Small intestine (tissue), 7 donors: ENCODE measurements around the gene EXOC3L4. TPM values are rescaled to one million over a fixed set of nuclear protein-coding genes. Genes with fewer than 3 reads are reported as not detected.

Source experiments
- DNase-seq, 2 donors: peaks; one replicate each; pipeline versions ENCODE4 v3.0.0 to v3.0.0-alpha.2; 2013
- FAIRE-seq: peaks from 2 replicates; lab custom pipeline; 2012; peaks lifted over from hg19 to GRCh38; lab: Jason Lieb, UNC
- H3K27ac ChIP-seq, 3 donors: one replicate each; pipeline ENCODE4 v1.5.1; 2013; ENCODE audit warnings: low read length in 2 of 3, mild to moderate bottlenecking in 2 of 3, control low read depth in 1 of 3, inconsistent platforms in 1 of 3, low read depth in 1 of 3, moderate library complexity in 1 of 3
- H3K27me3 ChIP-seq, 3 donors: one replicate each; pipeline ENCODE4 v1.6.1; 2013; ENCODE audit warnings: low read length in 3 of 3, inconsistent platforms in 1 of 3; ENCODE audit not compliant: control insufficient read depth in 3 of 3, insufficient read depth in 3 of 3
- H3K36me3 ChIP-seq, 3 donors: one replicate each; pipeline ENCODE4 v1.6.1; 2013; ENCODE audit warnings: low read length in 3 of 3, inconsistent platforms in 1 of 3, low read depth in 1 of 3, mild to moderate bottlenecking in 1 of 3, moderate library complexity in 1 of 3; ENCODE audit not compliant: control insufficient read depth in 3 of 3, insufficient read depth in 2 of 3
- H3K4me1 ChIP-seq, 3 donors: one replicate each; pipeline ENCODE4 v1.6.1; 2013; ENCODE audit warnings: low read length in 2 of 3, inconsistent platforms in 1 of 3, low read depth in 1 of 3, mild to moderate bottlenecking in 1 of 3, moderate library complexity in 1 of 3; ENCODE audit not compliant: control insufficient read depth in 3 of 3, insufficient read depth in 2 of 3
- H3K4me3 ChIP-seq, 3 donors: one replicate each; pipeline ENCODE4 v1.5.1; 2013; ENCODE audit warnings: low read length in 3 of 3, control low read depth in 1 of 3, inconsistent platforms in 1 of 3, low read depth in 1 of 3, mild to moderate bottlenecking in 1 of 3, moderate library complexity in 1 of 3
- H3K9me3 ChIP-seq, 2 donors: one replicate each; pipeline ENCODE4 v1.6.1; 2013; ENCODE audit warnings: low read depth in 1 of 2, low read length in 1 of 2; ENCODE audit not compliant: control insufficient read depth in 2 of 2, insufficient read depth in 1 of 2
- WGBS, 3 donors: extraction: QIAGEN DNeasy Blood & Tissue Kit; methylation state at CpG; one replicate each; pipeline ENCODE4 v1.1.7; 2013; 5-methylcytosine and 5-hydroxymethylcytosine counted together
- polyA plus RNA-seq, 4 donors: library from polyadenylated mRNA; stranded (reverse) in 3 of 4; unstranded in 1 of 4; fragments of 200-250 nt in 3 of 4; fragments of 120-200 nt in 1 of 4; gene quantifications; one replicate each; pipeline versions ENCODE4 v1.2.1 to v1.2.3, GENCODE V29; 2013
- donor health status: healthy with polysubstance abuse.
- donor health status: control.
- donor health status: control.
- donor health status: Bipolar disorder and iron deficiency.
- donor health status: healthy.

Gene EXOC3L4
- polyA plus RNA-seq, 4 donors: 26.1 to 110 (median 60.4) TPM

DNA sequence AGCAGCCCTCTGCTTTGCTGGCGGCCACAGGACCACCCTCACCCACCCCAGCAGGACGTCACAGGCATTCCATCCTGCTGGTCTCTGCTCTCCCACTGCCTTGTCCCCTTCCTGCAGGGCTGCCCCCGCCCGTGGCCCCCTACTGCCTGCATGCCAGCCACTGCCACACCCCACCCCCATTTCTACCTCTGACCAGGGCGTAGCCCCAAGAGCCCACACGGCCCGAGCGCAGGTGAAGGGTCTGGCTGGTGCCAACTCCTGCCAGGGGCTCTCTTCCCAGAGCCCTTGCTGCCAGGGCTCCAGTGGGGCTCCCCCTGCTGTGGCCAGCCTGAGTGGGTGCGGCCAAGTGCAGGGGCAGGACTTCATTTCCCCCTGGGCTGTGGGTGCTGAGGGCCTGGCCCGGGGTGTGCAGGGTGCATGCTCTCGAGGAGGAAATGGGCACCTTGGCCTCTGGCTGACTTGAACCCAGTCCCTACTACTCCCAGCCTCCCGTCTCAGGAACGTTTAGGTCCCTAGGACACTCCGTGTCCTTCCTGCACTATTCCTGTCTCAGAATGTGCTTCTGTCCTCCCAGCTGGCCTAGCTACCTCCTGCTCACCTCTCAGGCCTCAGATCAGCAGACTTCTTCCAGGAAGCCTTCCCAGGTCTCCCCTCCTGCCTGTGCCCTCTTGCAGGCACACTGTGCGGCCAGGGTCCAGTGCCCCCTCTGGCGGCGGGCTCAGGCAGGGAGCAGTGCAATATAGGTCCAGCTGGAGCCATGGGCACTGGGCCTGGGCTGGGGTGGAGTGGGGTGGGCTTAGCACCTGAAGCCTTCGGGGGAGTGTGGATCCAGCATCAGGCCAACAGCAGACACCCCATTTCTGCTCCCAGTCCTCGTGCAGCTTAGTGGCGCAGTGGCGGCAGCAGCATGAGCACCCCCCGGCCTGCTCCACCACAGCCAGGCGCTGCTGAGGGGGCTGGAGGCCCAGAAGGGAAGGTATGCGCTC lies 9.1 kb upstream of the EXOC3L4 start:
- Histone ChIP-seq H3K4me1 (no peaks in the 10 kb centered on the region), H3K27ac (no peak overlapping the region), H3K27me3 (peaks cover 3 to 33% (median 4%) of the 10 kb centered on the region in 3 donors), H3K9me3 (peaks cover 0 to 3% of the 10 kb centered on the region in 2 donors), H3K36me3 (no peaks in the 10 kb centered on the region), H3K4me3 (no peak overlapping the region)
- FAIRE-seq: no peak
- no peak for DNase-seq
- WGBS, 3 donors: 57 to 77% (median 69%) methylated on average over 21 to 24 of the region's 24 CpGs

GRCh38 chr14:103086771-103087342 lies 7.7 kb upstream of the EXOC3L4 start:
- 67 to 79% (median 72%) methylated on average over 8 of the region's 8 CpGs for WGBS, 3 donors
- Histone ChIP-seq H3K9me3 (peaks cover 0 to 3% of the 10 kb centered on the region in 2 donors), H3K27me3 (peaks cover 3 to 35% (median 4%) of the 10 kb centered on the region in 3 donors), H3K27ac (no peak overlapping the region), H3K4me1 (peaks cover 0 to 8% (median 0%) of the 10 kb centered on the region in 3 donors), H3K36me3 (no peaks in the 10 kb centered on the region), H3K4me3 (no peak overlapping the region)
- no peak for DNase-seq
- no peak for FAIRE-seq

DNA sequence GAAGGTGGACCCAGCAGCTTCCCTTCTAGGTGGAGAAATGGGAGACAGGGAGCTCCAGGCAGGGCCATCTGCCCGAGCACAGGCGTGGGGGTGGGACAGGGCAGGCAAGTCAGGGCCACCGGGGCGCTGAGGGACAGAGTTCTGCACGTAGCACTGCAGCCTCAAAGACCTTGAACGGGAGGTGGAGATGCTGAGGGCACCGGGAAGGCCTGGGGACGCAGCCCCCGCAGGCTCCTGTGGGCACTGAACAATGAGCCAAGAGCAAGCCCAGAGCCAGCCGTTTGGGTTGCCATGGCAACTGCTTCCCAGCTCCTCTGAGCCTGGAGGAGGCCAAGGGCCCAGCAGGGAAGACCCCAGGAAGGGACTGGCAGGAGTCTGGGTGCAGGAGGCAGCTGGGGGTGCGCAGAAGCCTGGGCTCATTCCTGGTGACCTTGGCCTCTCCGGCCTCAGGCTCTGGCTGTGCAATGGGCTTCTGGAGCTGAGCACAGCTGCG lies 7.1 kb upstream of the EXOC3L4 start:
- no peak for DNase-seq
- no peaks in the 10 kb centered on the region for H3K36me3 ChIP-seq
- peaks cover 0 to 11% (median 0%) of the 10 kb centered on the region in 3 donors for H3K4me1 ChIP-seq
- no peak overlapping the region for H3K4me3 ChIP-seq
- FAIRE-seq: no peak
- 69 to 73% (median 73%) methylated on average over 13 of the region's 13 CpGs for WGBS, 3 donors
- peaks cover 3 to 35% (median 3%) of the 10 kb centered on the region in 3 donors for H3K27me3 ChIP-seq
- H3K9me3 ChIP-seq: peaks cover 0 to 3% of the 10 kb centered on the region in 2 donors
- H3K27ac ChIP-seq: no peak overlapping the region

- H3K4me3 ChIP-seq: no peak overlapping the region
- peaks cover 0 to 3% of the 10 kb centered on the region in 2 donors for H3K9me3 ChIP-seq
- peaks cover 2 to 27% (median 3%) of the 10 kb centered on the region in 3 donors for H3K27me3 ChIP-seq
- DNase-seq (no peak), FAIRE-seq (no peak)
- 86 to 93% (median 88%) methylated on average over 6 of the region's 6 CpGs for WGBS, 3 donors
- H3K4me1 ChIP-seq: peaks cover 0 to 18% (median 0%) of the 10 kb centered on the region in 3 donors
- H3K36me3 ChIP-seq: no peaks in the 10 kb centered on the region
- no peak overlapping the region for H3K27ac ChIP-seq
Observed at GRCh38 chr14:103088921-103089320, 5.6 kb upstream of the EXOC3L4 start.

DNA sequence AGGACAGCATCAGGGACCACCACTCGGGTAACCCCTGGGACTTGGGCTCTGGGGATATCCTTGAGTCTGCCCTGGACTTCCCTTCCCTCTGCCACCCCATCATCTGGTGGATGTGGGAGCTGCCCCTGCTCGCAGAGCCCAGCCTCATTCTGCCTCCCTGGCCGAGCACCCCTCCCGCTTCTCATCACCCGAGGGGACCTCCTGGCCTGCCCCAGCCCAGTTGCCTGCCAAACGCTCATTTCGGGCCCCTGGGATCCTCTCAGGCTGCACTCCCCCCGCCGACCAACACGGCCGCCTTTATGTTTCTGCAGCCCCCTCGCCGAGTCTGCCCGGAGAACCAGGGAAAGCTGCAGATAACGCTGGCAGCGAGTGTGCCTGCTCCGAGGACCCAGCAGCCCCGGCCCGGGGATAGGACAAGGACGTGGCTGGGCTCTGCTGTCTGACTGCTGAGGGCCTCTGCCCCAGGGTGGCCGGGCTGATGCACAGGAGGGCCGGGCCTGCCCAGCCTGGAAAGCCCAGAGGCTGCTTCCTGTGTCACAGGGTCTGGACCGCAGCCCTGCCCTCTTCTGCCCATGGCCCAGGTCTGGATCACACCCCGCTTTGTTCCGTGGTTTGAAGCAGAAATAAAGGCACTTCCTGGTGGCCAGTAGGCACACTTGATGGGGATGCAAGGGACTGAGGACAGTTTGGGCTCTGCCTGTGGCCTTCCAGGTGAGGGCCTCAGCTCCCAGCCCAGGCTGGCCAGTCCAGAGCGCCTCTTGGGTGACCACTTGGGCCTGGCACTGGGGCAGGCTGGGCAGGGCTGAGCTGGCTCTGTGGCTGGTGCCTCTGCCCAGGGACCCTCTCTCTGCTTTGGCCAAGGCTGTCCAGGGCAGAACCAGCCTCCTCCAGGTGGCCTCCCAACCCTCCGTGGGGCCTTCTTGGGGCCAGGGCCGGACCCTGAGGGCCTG lies 4.9 kb upstream of the EXOC3L4 start:
- Histone ChIP-seq H3K9me3 (peaks cover 0 to 2% of the 10 kb centered on the region in 2 donors), H3K27me3 (peaks cover 0 to 20% (median 2%) of the 10 kb centered on the region in 3 donors), H3K4me1 (peaks cover 0 to 24% (median 0%) of the 10 kb centered on the region in 3 donors), H3K36me3 (no peaks in the 10 kb centered on the region), H3K27ac (no peak overlapping the region), H3K4me3 (no peak overlapping the region)
- FAIRE-seq (no peak), DNase-seq (no peak)
- WGBS, 3 donors: 85 to 89% (median 86%) methylated on average over 25 to 28 of the region's 28 CpGs

- no peak for DNase-seq
- H3K4me1 ChIP-seq: peaks cover 0 to 33% (median 0%) of the 10 kb centered on the region in 3 donors
- no peak for FAIRE-seq
- H3K27me3 ChIP-seq: peaks cover 0 to 12% (median 0%) of the 10 kb centered on the region in 3 donors
- no peaks in the 10 kb centered on the region for H3K36me3 ChIP-seq
- WGBS, 3 donors: 42 to 71% (median 48%) methylated on average over 12 of the region's 12 CpGs
- peak overlapping the region in 1 of 3 donors; percentile 44 for H3K4me3 ChIP-seq
- H3K9me3 ChIP-seq: no peaks in the 10 kb centered on the region
- no peak overlapping the region for H3K27ac ChIP-seq
Observed at GRCh38 chr14:103090481-103091020, 4.0 kb upstream of the EXOC3L4 start.

DNA sequence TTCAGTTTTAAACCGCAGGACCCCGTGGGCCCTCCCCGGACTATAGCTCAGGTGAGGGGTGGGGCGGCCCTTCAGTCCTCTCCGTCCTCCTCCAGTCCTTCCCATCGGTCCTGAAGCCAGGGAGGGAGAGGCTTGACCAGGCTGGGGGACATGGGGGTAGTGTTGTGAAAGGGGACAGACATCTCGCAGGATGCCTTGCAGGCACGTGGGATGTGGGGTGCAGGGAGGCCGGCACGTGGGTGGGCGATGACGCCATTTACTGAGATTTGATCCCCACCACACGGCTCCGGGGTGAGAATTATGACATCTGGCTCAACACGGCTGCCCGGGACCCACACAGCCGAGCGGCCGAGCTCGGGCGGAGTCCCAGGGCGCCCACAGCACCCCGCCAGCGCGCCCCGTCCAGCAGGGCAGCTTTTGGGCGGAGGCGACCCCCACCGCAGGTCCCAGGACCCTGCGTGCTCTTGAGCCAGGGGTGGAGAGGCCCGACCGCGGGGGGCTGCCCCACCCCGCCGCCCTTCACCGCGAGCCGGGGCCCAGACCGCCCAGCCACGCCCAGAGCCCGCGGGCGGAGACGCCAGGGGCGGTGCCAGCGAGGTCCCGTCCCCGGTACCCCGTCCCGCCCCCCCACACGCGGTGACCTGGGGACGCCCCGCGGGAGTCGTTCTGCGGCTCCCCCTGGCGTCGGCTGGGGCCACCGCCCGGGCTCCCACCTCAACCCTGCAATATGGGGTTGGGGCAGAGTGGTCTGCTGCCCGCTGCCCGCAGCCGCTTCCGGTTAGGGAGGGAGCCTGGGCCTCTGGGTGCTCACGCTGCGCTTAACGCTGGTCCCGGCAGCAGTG lies 3.3 kb upstream of the EXOC3L4 start:
- DNase-seq: peak; percentile 72 to 87
- FAIRE-seq: no peak
- peak overlapping the region in 1 of 3 donors; percentile 14 for H3K27ac ChIP-seq
- H3K27me3 ChIP-seq: peaks cover 0 to 8% (median 0%) of the 10 kb centered on the region in 3 donors
- H3K4me3 ChIP-seq: peak overlapping the region in 2 of 3 donors; percentile 44 to 55
- WGBS, 3 donors: 4 to 7% (median 6%) methylated on average over 29 to 69 of the region's 69 CpGs
- H3K9me3 ChIP-seq: no peaks in the 10 kb centered on the region
- H3K4me1 ChIP-seq: peaks cover 0 to 37% (median 0%) of the 10 kb centered on the region in 3 donors
- no peaks in the 10 kb centered on the region for H3K36me3 ChIP-seq
